ENCODE results near the gene DND1.
A peak's percentile ranks its signal among the peaks of the same experiment; 100 is the strongest.
"Not testable (repeated sequence)": the region's sequence is repeated elsewhere in the genome, so short reads cannot be mapped to it uniquely, and the experiment has no call there.

DND1 gene

GRCh38 chr5:140673187-140673976, at the start of gene DND1:
Gene DND1 (minus strand): TSS chr5:140673576. CDS start chr5:140673542, 34 bp downstream.
- TF ChIP-seq ZFX (IDR thresholded peaks at IDR 0.05) (no peak), CTCF (conservative IDR thresholded peaks at IDR 0.05) (no peak)
- H3K27ac ChIP-seq: no peak within 1 kb of the TSS

GRCh38 chr5:140721395-140721794, 48.0 kb upstream of the DND1 start:
- not testable (repeated sequence) for H3K27ac ChIP-seq

- H3K27ac ChIP-seq: not testable (repeated sequence)
Observed at GRCh38 chr5:140720738-140721137, 47.4 kb upstream of the DND1 start.

GRCh38 chr5:140718266-140718592, 44.9 kb upstream of the DND1 start:
- peak overlapping the region; percentile 62 for H3K27ac ChIP-seq
- TF ChIP-seq ZFX (IDR thresholded peaks at IDR 0.05) (no peak), CTCF (conservative IDR thresholded peaks at IDR 0.05) (no peak)

- not testable (repeated sequence) for H3K27ac ChIP-seq
Observed at GRCh38 chr5:140716238-140716637, 42.9 kb upstream of the DND1 start.

GRCh38 chr5:140713562-140714094, 40.3 kb upstream of the DND1 start:
- TF ChIP-seq ZFX (IDR thresholded peaks at IDR 0.05) (no peak), CTCF (conservative IDR thresholded peaks at IDR 0.05) (no peak)
- H3K27ac ChIP-seq: no peak overlapping the region

GRCh38 chr5:140711794-140712193, 38.4 kb upstream of the DND1 start:
- no peak overlapping the region for H3K27ac ChIP-seq
- no peak for TF ChIP-seq CTCF (conservative IDR thresholded peaks at IDR 0.05)
- TF ChIP-seq ZFX (IDR thresholded peaks at IDR 0.05): no peak

GRCh38 chr5:140710899-140711552, 37.6 kb upstream of the DND1 start:
- H3K27ac ChIP-seq: peak overlapping the region; percentile 69
- TF ChIP-seq ZFX (IDR thresholded peaks at IDR 0.05): no peak
- no peak for TF ChIP-seq CTCF (conservative IDR thresholded peaks at IDR 0.05)

GRCh38 chr5:140708787-140709186, 35.4 kb upstream of the DND1 start:
- H3K27ac ChIP-seq: not testable (repeated sequence)

All from C4-2B (cell line).